Fibroblast of mammary gland (primary cell): ENCODE data around the gene PNMA8B.

ENCODE experiments used
- DNase-seq: peaks from one replicate; pipeline ENCODE4 v3.0.0-alpha.2; 2010; ENCODE audit warnings: low read depth
- H3K4me3 ChIP-seq: 2 replicates; pipeline ENCODE4 v1.5.1; 2011; ENCODE audit warnings: low read depth, mild to moderate bottlenecking, low read length, moderate library complexity; ENCODE audit not compliant: control insufficient read depth
- CTCF ChIP-seq: conservative IDR thresholded peaks from 2 replicates; pipeline ENCODE4 v1.5.1; 2011; ENCODE audit warnings: low read depth, low read length, inconsistent platforms; ENCODE audit not compliant: control insufficient read depth, insufficient read depth

Gene PNMA8B

GRCh38 chr19:46521241-46521868, 25.7 kb upstream of the PNMA8B start:
- no peak for TF ChIP-seq CTCF
- H3K4me3 ChIP-seq = no peak overlapping the region
- no peak for DNase-seq

GRCh38 chr19:46520616-46521015, 24.9 kb upstream of the PNMA8B start:
- DNase-seq = no peak
- no peak overlapping the region for H3K4me3 ChIP-seq
- TF ChIP-seq CTCF = no peak

GRCh38 chr19:46517471-46517870, 21.8 kb upstream of the PNMA8B start:
- DNase-seq = no peak
- no peak for TF ChIP-seq CTCF
- no peak overlapping the region for H3K4me3 ChIP-seq

- peak; percentile 66 for TF ChIP-seq CTCF
- peak; percentile 47 for DNase-seq
- no peak overlapping the region for H3K4me3 ChIP-seq
These were observed 20.2 kb upstream of the PNMA8B start for GRCh38 chr19:46515879-46516350.

GRCh38 chr19:46515290-46515609, 19.6 kb upstream of the PNMA8B start:
- DNase-seq = no peak
- TF ChIP-seq CTCF = no peak
- no peak overlapping the region for H3K4me3 ChIP-seq

GRCh38 chr19:46514589-46515289, 19.1 kb upstream of the PNMA8B start:
- no peak overlapping the region for H3K4me3 ChIP-seq
- no peak for TF ChIP-seq CTCF
- DNase-seq = no peak
